ENCODE measurements around the gene KLK10. TPM values are rescaled to one million over a fixed set of nuclear protein-coding genes. Genes with fewer than 3 reads are reported as not detected.
A peak's percentile ranks its signal among the peaks of the same experiment; 100 is the strongest.

The KLK10 gene, protein sequence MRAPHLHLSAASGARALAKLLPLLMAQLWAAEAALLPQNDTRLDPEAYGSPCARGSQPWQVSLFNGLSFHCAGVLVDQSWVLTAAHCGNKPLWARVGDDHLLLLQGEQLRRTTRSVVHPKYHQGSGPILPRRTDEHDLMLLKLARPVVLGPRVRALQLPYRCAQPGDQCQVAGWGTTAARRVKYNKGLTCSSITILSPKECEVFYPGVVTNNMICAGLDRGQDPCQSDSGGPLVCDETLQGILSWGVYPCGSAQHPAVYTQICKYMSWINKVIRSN
- total RNA-seq = 10 to 100 TPM; 30.0 to 94.1 (median 57.2) TPM

DNA sequence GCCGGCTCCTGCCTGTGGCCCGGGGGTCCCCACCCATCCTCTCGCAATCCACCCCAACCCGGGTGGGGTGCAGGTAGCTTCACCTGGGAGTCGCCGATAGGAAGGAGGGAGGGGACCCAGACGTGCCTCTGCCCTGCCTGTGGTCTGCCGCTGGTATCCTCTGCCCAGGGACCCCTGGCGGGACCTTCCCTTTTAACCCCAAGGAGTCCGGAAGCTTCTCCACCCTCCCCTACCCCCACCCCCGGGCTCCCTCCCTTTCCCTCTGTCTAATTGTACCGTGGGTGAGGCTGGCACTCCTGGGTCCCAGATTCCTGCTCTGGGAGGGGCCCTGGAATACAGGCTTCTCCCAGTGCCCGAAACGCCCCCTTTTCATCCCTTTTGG is at the start of gene KLK10:
KLK10 (minus strand) TSS at position 166 of the 382 bp plus-strand sequence. CDS start 579 bp downstream, outside the sequence.
- intact Hi-C loops (cut with DNase I; ENCODE audit: low total_unique reads) = loop anchor here (5.0 kb wide), 1 partner anchor 78 kb away; no protein-coding TSS in a partner anchor
- DNase-seq (ENCODE audit: low spot score in 2 of 2) = no peak
- WGBS, 2 donors = 0 to 2% methylated on average over 6 to 10 of the region's 14 CpGs
- H3K4me3 ChIP-seq (ENCODE audit: low read depth, poor library complexity, severe bottlenecking) = no peak within 1 kb of the TSS
- TF ChIP-seq POLR2A (IDR thresholded peaks at IDR 0.05) = no peak
- TF ChIP-seq, protein P1, sequence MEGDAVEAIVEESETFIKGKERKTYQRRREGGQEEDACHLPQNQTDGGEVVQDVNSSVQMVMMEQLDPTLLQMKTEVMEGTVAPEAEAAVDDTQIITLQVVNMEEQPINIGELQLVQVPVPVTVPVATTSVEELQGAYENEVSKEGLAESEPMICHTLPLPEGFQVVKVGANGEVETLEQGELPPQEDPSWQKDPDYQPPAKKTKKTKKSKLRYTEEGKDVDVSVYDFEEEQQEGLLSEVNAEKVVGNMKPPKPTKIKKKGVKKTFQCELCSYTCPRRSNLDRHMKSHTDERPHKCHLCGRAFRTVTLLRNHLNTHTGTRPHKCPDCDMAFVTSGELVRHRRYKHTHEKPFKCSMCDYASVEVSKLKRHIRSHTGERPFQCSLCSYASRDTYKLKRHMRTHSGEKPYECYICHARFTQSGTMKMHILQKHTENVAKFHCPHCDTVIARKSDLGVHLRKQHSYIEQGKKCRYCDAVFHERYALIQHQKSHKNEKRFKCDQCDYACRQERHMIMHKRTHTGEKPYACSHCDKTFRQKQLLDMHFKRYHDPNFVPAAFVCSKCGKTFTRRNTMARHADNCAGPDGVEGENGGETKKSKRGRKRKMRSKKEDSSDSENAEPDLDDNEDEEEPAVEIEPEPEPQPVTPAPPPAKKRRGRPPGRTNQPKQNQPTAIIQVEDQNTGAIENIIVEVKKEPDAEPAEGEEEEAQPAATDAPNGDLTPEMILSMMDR (IDR thresholded peaks at IDR 0.05) = no peak

- H3K4me3 ChIP-seq (ENCODE audit: low read depth, poor library complexity, severe bottlenecking) = no peak overlapping the region
- WGBS, 2 donors = 66 to 68% methylated on average over 7 of the region's 7 CpGs
- TF ChIP-seq, protein P1 (IDR thresholded peaks at IDR 0.05) = no peak
- TF ChIP-seq POLR2A (IDR thresholded peaks at IDR 0.05) = no peak
- peak in 1 of 2 donors; percentile 57 for DNase-seq (ENCODE audit: low spot score in 2 of 2)
- intact Hi-C loops (cut with DNase I; ENCODE audit: low total_unique reads) = no loop called here
These were observed 47.1 kb upstream of the KLK10 start for GRCh38 chr19:51066393-51067186.

GRCh38 chr19:51065221-51065960 is 45.9 kb upstream of the KLK10 start:
- H3K4me3 ChIP-seq (ENCODE audit: low read depth, poor library complexity, severe bottlenecking) = no peak overlapping the region
- intact Hi-C loops (cut with DNase I; ENCODE audit: low total_unique reads) = no loop called here
- DNase-seq (ENCODE audit: low spot score in 2 of 2) = peak in 1 of 2 donors; percentile 76
- TF ChIP-seq, protein P1 (IDR thresholded peaks at IDR 0.05) = no peak
- no peak for TF ChIP-seq POLR2A (IDR thresholded peaks at IDR 0.05)
- 7 to 10% methylated on average over 23 to 25 of the region's 25 CpGs for WGBS, 2 donors

DNA sequence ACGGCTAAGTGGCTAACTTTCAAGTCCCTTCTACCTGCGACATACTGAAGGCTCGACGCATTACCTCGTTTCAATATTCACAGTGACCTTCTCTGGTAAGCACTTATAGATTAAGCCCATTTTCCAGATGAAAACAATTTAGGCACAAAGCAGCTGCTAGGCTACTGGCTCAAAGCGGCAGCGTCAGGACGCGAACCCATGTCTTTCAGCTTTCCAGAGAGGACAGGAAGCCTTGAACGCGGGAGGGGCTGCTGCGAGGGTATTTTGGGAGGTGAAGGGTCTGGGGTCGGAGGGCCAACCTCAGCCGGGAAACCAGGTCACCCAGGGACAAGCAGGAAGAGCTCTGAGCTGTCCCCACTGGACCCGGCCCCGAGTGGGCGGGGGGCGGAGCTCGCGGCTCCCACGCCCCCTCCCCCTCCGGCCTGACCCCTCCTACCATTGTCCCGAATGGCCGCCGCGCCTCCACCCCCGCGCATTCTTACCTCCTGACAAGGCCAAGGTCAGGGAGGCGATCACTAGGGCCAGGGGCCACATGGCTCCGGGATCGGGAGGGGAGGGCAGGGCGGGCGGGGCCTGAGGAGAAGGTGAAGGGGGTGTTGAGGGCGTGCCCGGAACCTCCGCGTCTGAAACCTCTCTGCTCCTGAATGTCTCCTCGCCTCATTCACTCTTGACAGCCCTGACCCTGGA is 45.2 kb upstream of the KLK10 start, which contains the start of gene KLK13:
KLK13 (minus strand) TSS at position 559 of the 687 bp plus-strand sequence; CDS start at position 534, 25 bp downstream.
- peak in 1 of 2 donors; percentile 81 for DNase-seq (ENCODE audit: low spot score in 2 of 2)
- WGBS, 2 donors = 16 to 20% methylated on average over 28 to 29 of the region's 38 CpGs
- intact Hi-C loops (cut with DNase I; ENCODE audit: low total_unique reads) = no loop called here
- TF ChIP-seq, protein P1 (IDR thresholded peaks at IDR 0.05) = no peak
- TF ChIP-seq POLR2A (IDR thresholded peaks at IDR 0.05) = no peak
- H3K4me3 ChIP-seq (ENCODE audit: low read depth, poor library complexity, severe bottlenecking) = no peak within 1 kb of the TSS

GRCh38 chr19:51063664-51064063 is 44.2 kb upstream of the KLK10 start:
- WGBS, 2 donors = 52 to 68% methylated on average over 7 of the region's 7 CpGs
- no peak for TF ChIP-seq POLR2A (IDR thresholded peaks at IDR 0.05)
- TF ChIP-seq, protein P1 (IDR thresholded peaks at IDR 0.05) = no peak
- DNase-seq (ENCODE audit: low spot score in 2 of 2) = peak in 1 of 2 donors; percentile 74
- intact Hi-C loops (cut with DNase I; ENCODE audit: low total_unique reads) = no loop called here
- H3K4me3 ChIP-seq (ENCODE audit: low read depth, poor library complexity, severe bottlenecking) = no peak overlapping the region

Data from lower leg skin (tissue), 4 donors.